Panc1 (cell line): ENCODE measurements around the gene SLC6A6. TPM values are rescaled to one million over a fixed set of nuclear protein-coding genes. Genes with fewer than 3 reads are reported as not detected.

Experiments
- ATAC-seq: fragments of 200-7000 bp; cut with Tn5 transposase; 2 replicates; pipeline ENCODE4 v1.9.1; 2020; ENCODE audit warnings: mild to moderate bottlenecking, moderate library complexity
- BruUV-seq: library from RNA; stranded (reverse); fragments of 400-500 nt; replicated peaks from 2 replicates; lab custom pipeline; 2021; lab: Mats Ljungman, UMichigan
- CTCF ChIA-PET: fragments of 300-600 bp; sonication (Branson Sonifier 250); formaldehyde crosslinking; loops from one replicate; lab custom pipeline; 2022; ENCODE audit warnings: antibody characterized with exemption; lab: Charles Lee
- POLR2A ChIA-PET: fragments of 300-600 bp; sonication (Branson Sonifier 250); formaldehyde crosslinking; loops from one replicate; lab custom pipeline; 2022; ENCODE audit warnings: antibody characterized with exemption; lab: Charles Lee
- DNase-seq: peaks from one replicate; pipeline ENCODE4 v3.0.0-alpha.2; 2010; ENCODE audit warnings: low read depth, low spot score
- H3K27ac ChIP-seq: 2 replicates; pipeline ENCODE4 v1.5.1; 2011; ENCODE audit warnings: mild to moderate bottlenecking, low read length, inconsistent platforms
- H3K27me3 ChIP-seq: fragments of 200-500 bp; sonication (Bioruptor generic); 2 replicates; pipeline ENCODE4 v1.6.0; 2014; ENCODE audit warnings: low read length, inconsistent platforms; ENCODE audit not compliant: control insufficient read depth, insufficient read depth
- H3K36me3 ChIP-seq: fragments of 200-500 bp; sonication (Bioruptor generic); 2 replicates; pipeline ENCODE4 v1.5.1; 2014; ENCODE audit warnings: inconsistent platforms, mild to moderate bottlenecking, low read length, moderate library complexity; ENCODE audit not compliant: control insufficient read depth, insufficient read depth
- H3K4me1 ChIP-seq: 2 replicates; pipeline ENCODE4 v1.5.1; 2011; ENCODE audit warnings: inconsistent platforms, mild to moderate bottlenecking, low read length, moderate library complexity; ENCODE audit not compliant: control insufficient read depth, insufficient read depth
- H3K4me3 ChIP-seq, 2 experiments: 2 replicates each; pipeline ENCODE4 v1.5.1; 2011 to 2012; ENCODE audit warnings: low read depth in 2 of 2, low read length in 2 of 2, mild to moderate bottlenecking in 2 of 2, inconsistent platforms in 1 of 2, moderate library complexity in 1 of 2
- H3K9me3 ChIP-seq: fragments of 200-500 bp; sonication (Bioruptor generic); 2 replicates; pipeline ENCODE4 v1.5.1; 2014; ENCODE audit warnings: low read depth, mild to moderate bottlenecking, inconsistent platforms, low read length, moderate library complexity; ENCODE audit not compliant: control insufficient read depth, insufficient read depth
- POLR2AphosphoS5 ChIP-seq: IDR thresholded peaks from 2 replicates; pipeline ENCODE4 v1.6.1; 2012; ENCODE audit warnings: mild to moderate bottlenecking, low read depth, low read length, moderate library complexity
- SIN3A ChIP-seq: IDR thresholded peaks from 2 replicates; pipeline ENCODE4 v1.6.1; 2012; ENCODE audit warnings: low read depth, mild to moderate bottlenecking, low read length, moderate library complexity, borderline replicate concordance; ENCODE audit not compliant: insufficient read depth
- TCF7L2 ChIP-seq: IDR thresholded peaks from 2 replicates; pipeline ENCODE4 v1.6.1; 2011; ENCODE audit warnings: mild to moderate bottlenecking, low read depth, low read length, inconsistent platforms
- in situ Hi-C: cut with HindIII; loops from 2 replicates; pipeline ENCODE4 v1.10.0; 2016; ENCODE audit warnings: low sequenced_read_pairs, low pct_unique_long_range_greater_than_20kb
- intact Hi-C: fragments of 100-400 bp; cut with micrococcal nuclease; formaldehyde crosslinking; loops from one replicate; pipeline ENCODE4 v1.10.0; 2022; ENCODE audit not compliant: unreplicated experiment
- total RNA-seq: library from RNA; stranded (reverse); gene quantifications from one replicate; pipeline ENCODE4 v1.2.1, GENCODE V29; 2021; ENCODE audit not compliant: unreplicated experiment
- TF ChIP-seq, protein P1 (sequence below): fragments of 450-650 bp; IDR thresholded peaks from 2 replicates; pipeline ENCODE4 v1.5.1; 2017; ENCODE audit warnings: mild to moderate bottlenecking
- TF ChIP-seq, protein P2 (sequence below), 2 experiments: IDR thresholded peaks; 2 replicates each; pipeline ENCODE4 v1.6.1; 2011 to 2012; ENCODE audit warnings: low read depth in 2 of 2, control low read depth in 1 of 2, low read length in 1 of 2, mild to moderate bottlenecking in 1 of 2, moderate library complexity in 1 of 2; ENCODE audit not compliant: insufficient read depth in 1 of 2

SLC6A6 gene
- total RNA-seq, 1 experiment from 2014 or later = 61.0 TPM

DNA sequence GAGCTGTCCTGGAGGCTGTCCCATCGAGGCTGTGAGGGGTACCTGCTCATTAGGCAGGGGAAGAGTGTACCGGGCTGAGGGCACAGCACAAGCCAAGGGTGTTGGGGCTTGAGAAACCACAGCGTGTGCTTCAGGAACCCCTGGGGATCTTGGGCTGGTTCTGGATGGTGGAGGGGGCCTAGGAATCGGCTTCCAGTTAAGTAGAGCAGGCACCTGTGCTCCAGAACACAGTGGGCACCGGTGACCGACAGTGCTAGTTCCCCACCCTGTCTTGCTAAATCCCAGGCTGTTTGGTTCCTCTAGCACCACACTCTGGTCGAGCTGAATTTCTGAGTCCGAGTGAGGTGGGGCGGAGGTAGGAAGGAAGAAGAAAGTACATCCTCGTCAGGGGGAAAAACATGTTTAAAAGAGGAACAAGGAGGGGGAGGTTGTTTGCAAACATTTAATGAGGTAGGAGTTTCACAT lies 29.1 kb downstream of the SLC6A6 start:
- no TSS peak for BruUV-seq
- in situ Hi-C loops (no loop called here), intact Hi-C loops (no loop called here)
- POLR2A ChIA-PET = interaction anchor here (0.5 kb wide), 1 partner anchor 305 kb away, joined by 6 read pairs; no protein-coding TSS in a partner anchor
- Histone ChIP-seq H3K27me3 (no peaks in the 10 kb centered on the region), H3K4me1 (peaks cover 90% of the 10 kb centered on the region), H3K27ac (peak overlapping the region; percentile 87), H3K9me3 (no peaks in the 10 kb centered on the region), H3K36me3 (no peaks in the 10 kb centered on the region), H3K4me3 (no peak overlapping the region)
- ATAC-seq (peak; percentile 43), DNase-seq (no peak)
- no peak for TF ChIP-seq POLR2AphosphoS5
- TF ChIP-seq TCF7L2 = no peak
- TF ChIP-seq, protein P1, sequence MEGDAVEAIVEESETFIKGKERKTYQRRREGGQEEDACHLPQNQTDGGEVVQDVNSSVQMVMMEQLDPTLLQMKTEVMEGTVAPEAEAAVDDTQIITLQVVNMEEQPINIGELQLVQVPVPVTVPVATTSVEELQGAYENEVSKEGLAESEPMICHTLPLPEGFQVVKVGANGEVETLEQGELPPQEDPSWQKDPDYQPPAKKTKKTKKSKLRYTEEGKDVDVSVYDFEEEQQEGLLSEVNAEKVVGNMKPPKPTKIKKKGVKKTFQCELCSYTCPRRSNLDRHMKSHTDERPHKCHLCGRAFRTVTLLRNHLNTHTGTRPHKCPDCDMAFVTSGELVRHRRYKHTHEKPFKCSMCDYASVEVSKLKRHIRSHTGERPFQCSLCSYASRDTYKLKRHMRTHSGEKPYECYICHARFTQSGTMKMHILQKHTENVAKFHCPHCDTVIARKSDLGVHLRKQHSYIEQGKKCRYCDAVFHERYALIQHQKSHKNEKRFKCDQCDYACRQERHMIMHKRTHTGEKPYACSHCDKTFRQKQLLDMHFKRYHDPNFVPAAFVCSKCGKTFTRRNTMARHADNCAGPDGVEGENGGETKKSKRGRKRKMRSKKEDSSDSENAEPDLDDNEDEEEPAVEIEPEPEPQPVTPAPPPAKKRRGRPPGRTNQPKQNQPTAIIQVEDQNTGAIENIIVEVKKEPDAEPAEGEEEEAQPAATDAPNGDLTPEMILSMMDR = no peak
- TF ChIP-seq, protein P2, sequence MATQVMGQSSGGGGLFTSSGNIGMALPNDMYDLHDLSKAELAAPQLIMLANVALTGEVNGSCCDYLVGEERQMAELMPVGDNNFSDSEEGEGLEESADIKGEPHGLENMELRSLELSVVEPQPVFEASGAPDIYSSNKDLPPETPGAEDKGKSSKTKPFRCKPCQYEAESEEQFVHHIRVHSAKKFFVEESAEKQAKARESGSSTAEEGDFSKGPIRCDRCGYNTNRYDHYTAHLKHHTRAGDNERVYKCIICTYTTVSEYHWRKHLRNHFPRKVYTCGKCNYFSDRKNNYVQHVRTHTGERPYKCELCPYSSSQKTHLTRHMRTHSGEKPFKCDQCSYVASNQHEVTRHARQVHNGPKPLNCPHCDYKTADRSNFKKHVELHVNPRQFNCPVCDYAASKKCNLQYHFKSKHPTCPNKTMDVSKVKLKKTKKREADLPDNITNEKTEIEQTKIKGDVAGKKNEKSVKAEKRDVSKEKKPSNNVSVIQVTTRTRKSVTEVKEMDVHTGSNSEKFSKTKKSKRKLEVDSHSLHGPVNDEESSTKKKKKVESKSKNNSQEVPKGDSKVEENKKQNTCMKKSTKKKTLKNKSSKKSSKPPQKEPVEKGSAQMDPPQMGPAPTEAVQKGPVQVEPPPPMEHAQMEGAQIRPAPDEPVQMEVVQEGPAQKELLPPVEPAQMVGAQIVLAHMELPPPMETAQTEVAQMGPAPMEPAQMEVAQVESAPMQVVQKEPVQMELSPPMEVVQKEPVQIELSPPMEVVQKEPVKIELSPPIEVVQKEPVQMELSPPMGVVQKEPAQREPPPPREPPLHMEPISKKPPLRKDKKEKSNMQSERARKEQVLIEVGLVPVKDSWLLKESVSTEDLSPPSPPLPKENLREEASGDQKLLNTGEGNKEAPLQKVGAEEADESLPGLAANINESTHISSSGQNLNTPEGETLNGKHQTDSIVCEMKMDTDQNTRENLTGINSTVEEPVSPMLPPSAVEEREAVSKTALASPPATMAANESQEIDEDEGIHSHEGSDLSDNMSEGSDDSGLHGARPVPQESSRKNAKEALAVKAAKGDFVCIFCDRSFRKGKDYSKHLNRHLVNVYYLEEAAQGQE (IDR thresholded peaks at IDR 0.05; ENCODE audit: insufficient read depth in 1 of 2, low read depth in 2 of 2, low read length in 1 of 2) = no peak
- no peak; the same call in 1 of the 2 replicates for TF ChIP-seq SIN3A
- CTCF ChIA-PET = interaction anchor here (0.8 kb wide), 1 partner anchor 31 kb away, joined by 3 read pairs; no protein-coding TSS in a partner anchor

DNA sequence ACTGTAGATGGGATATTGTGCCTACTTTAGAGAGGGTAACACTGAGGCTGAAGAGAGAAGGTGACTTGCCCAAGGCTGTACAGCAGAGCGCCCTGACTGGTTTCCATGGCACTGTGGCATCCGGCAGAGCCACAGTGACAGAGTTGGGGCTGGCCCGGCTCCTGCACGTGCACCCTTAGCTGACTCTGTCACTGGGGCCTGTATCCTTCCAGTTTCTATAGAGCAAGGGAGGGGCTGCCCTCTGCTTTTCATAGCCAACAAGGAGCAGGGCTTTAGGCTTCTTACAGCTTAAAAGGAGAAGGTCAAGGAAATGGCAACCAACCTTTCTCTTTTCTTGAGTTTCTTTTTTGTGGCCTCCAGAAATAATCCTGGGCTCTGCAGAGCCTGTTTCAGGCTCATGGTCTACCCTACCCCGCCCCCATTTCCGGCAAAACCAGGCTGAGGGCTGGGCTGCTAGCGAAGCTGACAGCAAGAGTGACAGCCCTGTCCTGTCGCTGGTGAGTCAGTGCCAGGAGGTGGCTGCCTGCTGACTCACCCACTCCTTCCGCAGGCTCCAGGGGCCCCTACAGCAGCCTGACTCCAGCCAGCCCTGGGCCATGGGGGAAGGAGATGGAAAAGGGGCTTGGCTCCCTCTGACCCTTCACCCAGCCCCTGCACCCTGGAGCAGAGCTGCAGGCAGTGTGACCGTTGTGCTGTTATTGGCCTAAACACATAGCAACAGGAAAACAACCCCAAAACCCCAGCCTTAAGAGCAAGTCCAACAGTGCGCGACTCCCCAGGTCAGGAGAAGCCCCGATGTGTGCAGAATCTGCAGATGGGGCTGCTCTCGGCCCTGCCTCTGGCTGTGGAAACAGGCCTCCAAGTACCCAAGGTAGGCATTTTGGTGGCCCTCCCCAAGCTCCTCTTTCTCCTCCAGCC lies 29.8 kb downstream of the SLC6A6 start:
- in situ Hi-C loops = no loop called here
- CTCF ChIA-PET = no interaction called here

More for the DNA sequence above, 29.8 kb downstream of the SLC6A6 start:
- no peaks in the 10 kb centered on the region for H3K9me3 ChIP-seq
- TF ChIP-seq SIN3A (peak; percentile 76; the same call in 1 of the 2 replicates), TCF7L2 (no peak), POLR2AphosphoS5 (no peak; the same call in 1 of the 2 replicates)
- TF ChIP-seq, protein P2 (IDR thresholded peaks at IDR 0.05; ENCODE audit: insufficient read depth in 1 of 2, low read depth in 2 of 2, low read length in 1 of 2) = no peak
- TF ChIP-seq, protein P1 = no peak
- H3K27me3 ChIP-seq = no peaks in the 10 kb centered on the region
- TSS peak; percentile 20 for BruUV-seq
- intact Hi-C loops = no loop called here
- H3K4me1 ChIP-seq = peaks cover 87% of the 10 kb centered on the region
- H3K36me3 ChIP-seq = no peaks in the 10 kb centered on the region
- POLR2A ChIA-PET = no interaction called here
- peak; percentile 90 for ATAC-seq
- H3K27ac ChIP-seq = peak overlapping the region; percentile 87
- DNase-seq = peak; percentile 73
- peak overlapping the region in 1 of 2 experiments; percentile 15; a peak in 1 of 4 replicates for H3K4me3 ChIP-seq
